Fibroblast of skin of left quadriceps (primary cell): ENCODE measurements around the gene FAM240A.

Experiments
- DNase-seq, 2 experiments: peaks; one replicate each; pipeline ENCODE4 v3.0.0-alpha.2; 2013; ENCODE audit warnings: low read depth in 2 of 2

Gene FAM240A

DNA sequence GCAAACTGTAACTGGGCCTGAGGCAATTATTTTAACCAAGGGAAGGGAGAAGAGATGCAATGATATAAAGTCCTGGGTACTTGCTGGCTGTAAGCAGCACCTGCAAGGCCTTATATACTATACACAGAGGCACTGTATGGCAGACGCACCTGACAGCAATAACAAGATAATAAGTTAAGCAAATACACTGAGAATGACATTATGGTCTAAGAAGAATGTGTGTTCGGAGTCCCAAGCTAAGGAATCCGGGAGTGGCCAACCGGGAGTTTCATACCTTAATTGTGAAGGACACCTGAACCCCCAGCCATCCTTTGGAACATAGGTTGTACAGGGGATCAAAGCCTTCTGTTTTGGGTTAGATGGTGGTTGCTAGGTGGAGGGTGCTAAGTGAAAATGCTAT, 13.7 kb downstream of the FAM240A start:
- no peak for DNase-seq

DNA sequence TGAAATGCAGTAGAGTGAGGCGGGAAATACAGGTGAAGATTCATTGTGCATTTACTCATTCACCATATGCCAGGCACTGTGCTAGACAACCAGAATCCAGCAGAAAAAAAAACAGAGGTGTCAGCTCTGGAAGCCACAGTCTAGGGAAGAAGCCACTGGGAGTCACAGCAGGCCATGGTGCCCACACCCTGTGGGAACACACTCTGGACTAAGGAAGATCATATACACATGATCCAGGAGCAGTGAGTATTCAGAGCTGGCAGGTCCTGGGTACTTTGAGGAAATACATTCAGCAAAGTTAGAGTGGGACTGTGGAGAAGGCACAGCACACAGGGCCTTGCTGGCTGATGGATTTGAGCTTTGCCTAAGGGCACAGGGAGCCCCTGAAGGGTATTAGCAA, 14.8 kb downstream of the FAM240A start:
- DNase-seq, result no peak

DNA sequence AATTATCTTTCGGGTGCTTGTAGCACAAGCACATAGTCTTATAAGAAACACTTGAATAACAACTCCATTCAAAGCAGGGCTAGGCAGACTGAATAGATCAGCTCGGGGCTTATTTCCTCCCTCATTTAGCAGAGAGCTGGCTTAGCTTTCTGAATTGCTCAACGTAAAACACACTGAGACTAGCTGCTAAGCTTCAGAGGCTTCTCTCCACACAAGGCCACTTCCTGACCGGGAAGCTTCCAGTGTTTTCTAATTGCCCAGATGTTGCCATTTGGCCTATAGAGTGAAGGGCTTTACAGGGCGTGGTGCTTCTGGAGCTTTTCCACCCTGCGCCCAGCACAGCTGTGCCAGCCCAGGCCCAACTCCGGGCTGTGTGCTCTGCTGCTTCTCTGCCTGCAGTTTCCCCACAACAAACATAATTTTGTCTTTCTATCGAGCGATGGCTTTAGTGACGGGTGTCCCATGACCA, 16.6 kb downstream of the FAM240A start:
- DNase-seq, result no peak

DNA sequence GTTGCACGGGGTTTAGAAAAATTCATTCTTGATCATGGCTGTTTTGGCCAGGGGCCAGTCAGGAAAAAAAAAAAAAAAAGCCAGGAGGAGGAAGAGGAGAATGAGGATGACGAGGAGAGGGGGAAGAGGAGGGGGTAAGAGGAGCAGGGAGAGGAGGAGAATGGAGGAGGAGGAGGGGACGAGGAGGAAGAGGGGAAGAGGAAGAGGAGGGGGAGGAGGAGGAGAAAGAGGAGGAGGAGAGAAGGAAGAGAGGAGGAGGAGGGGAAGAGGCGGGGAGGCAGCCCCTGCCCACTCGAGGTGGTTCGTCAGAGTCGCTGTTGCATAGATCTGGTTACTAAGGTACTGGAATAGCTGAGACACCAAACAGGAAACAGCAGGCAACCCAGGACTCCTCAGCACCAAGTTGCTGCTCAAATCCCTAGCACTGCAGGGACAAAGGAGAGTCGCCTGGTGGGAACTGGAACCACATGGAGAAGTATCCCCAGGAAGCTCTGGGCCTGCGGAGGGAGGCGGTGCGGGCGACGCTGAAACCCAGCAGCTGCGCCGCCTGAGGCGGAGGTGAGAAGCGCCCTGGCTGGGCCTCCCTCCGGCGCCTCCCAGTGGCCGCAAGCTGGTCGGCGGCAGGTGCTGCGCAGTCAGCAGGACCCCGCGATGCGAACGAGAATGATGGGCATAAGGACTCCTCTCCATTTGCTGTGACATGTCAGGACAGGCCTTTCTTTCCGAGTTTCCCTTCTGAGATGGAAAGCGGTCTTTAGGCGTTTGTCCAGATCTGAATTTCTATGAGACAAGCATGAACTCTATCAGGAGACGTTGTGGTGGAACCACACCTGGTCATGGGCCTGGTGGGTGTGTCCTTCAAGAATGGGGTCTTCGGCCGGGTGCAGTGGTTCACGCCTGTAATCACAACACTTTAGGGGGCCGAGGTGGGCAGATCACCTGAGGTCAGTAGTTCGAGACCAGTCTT, 17.5 kb downstream of the FAM240A start:
- DNase-seq, result peak; percentile 52 to 60

DNA sequence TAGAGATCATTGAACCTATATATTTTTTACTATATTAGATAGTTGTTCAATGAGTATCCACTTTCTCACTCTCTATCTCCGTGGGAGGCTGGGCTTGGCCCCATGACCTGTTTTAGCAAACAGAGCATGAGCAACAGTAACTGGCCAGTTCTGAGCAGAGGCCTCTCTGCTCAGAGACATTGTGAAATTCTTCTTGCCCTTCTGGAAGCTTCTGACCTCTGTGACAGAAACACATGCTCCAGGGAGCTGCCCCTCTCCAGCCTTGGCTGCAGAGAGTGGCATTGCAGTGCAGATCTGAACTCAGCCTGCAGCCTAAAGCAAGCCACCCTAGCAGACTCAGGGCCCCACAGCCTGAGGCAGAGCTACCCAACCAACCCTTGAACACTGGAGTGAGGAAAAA, 20.5 kb downstream of the FAM240A start:
- DNase-seq, result no peak

DNA sequence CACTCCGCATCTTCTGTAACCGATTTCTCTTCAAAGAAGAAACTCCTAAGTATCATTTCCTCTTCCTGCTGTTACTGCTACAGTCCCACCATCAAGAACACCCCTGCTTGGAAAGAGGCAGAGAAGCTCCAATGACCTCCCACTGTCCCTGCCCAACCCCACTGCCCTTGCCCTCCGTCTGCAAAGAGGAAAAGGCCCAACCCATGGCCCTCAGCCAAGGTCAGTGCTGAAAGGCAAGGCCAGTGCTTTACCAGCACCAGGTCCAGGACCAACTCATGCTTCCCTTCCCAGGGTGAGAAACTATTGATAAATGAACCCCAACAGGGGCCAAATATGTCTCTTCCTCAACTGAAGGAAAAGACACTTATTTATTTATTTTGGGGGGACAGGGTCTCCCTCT, 22.5 kb downstream of the FAM240A start:
- no peak for DNase-seq

DNA sequence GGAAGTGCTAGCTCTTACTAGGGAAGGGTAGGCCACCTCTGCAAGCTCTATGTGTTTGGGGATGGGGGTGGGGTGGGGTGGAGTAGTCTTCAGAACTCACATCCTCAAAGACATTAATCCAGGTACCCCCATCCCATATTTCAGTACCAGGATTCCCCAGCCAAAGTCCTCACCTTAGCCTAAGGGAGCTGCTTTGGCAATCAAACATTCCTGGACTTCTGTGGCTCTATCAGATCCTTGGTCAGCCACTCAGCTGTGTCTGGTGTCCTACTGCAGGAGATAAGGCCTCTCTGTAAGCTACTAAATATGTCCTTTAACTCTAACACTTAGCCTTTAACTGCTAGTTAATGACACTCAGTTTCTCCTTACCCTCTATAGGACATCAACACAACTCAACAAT, 26.9 kb downstream of the FAM240A start:
- DNase-seq, result no peak

DNA sequence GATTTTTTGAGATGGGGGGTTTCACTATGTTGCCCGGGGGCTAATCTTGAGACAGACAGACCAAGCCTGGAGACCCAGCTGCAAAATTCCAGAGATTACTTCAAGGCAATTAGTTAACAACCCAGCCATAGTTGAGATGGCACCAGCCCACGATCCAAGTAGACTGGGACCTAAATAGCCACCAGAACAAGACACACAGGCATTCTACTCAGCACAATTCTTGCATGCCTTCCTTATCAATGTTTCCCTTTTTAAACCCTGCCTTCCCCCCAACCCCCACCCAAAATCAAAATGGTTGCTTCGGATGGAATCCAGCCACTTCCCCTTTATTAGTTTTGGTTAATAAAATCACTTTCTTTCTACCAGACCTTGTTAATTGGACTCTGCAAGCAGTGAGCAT, 28.6 kb downstream of the FAM240A start:
- DNase-seq, result no peak

DNA sequence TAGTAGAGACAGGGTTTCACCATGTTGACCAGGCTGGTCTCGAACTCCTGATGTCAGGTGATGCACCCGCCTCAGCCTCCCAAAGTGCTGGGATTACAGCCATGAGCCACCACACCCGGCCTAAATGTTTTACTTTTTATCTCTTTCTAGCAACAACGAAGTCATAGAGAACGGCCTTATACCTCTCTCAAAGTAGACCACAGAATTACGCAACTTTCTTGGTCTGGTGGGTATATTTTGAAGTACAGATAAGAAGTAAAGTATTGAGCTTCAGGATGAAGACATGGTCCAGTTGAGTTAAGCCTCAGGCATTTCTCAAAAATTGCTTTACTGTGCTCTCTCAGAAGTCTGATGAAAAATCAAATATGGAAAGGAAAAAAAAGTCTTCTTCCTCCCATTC, 30.6 kb downstream of the FAM240A start:
- DNase-seq, result no peak

DNA sequence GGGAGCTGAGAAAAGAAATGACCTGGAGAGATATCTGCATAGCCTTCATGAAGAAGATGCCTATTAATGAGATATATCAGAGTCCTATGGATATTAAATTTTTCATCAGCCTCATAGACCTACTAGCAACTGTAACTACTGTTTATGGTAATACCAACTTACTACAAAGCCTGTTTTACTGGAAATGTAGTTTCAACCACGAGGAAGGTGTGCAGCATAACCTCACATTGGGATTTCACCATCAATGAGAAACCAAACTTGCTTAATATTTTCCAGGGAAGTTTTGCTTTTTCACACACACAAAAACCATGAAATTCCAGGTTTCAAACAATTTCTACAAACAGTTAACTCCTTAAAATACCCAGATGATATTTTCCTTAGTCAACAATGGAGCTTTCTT, 31.4 kb downstream of the FAM240A start:
- no peak for DNase-seq

DNA sequence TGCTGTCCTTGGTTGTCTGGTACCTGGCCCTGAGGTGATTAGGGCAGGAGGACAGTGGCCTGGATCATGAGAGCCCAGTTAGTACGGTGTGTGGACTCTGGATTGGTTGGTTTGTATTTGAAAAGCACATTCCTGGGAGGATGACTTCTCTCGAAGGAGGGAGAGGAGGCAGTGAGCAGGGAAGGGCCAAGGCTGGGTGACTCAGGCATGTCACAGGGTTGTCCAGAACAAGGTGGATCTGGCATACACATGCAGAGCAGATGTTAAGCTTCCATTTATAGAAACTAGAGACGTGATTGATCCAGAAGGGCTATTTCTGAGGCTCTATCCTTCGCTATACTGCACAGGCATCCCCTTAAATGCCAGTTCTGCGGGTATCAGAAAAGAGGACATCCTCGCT, 34.4 kb downstream of the FAM240A start:
- DNase-seq, result peak; percentile 19 to 32

DNA sequence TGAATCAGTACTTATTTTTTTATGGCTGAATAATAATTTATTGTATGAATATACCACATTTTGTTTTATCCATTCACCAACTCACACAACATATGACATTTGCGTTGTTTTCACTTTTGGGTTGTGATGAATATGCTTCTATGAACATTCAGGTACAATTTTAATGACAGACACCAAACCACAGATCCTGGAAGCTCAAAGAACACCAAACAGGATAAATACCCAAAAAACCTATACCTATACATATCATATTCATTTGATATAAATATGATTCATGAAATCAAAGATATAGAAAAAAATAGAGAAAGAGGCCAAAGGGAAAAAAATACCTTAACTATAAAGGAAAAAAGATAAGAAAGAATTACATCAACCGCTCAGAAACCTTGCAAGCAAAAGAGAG, 35.8 kb downstream of the FAM240A start:
- no peak for DNase-seq

DNA sequence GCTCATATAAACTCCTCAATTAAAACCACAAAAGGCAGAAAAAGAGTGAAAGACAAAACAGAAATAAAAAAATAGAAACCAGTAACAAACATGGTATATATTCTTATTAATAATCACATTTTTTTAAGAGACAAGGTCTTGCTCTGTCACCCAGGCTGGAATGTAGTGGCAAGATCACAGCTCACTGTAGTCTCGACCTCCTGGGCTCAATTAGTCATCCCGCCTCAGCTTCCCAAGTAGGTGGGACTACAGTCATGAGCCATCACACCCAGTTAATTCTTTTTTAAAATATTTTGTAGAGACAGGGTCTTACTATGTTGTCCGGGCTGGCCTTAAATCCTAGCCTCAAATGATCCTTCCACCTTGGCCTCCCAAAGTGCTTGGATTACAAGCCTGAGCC, 37.1 kb downstream of the FAM240A start:
- DNase-seq, result no peak

DNA sequence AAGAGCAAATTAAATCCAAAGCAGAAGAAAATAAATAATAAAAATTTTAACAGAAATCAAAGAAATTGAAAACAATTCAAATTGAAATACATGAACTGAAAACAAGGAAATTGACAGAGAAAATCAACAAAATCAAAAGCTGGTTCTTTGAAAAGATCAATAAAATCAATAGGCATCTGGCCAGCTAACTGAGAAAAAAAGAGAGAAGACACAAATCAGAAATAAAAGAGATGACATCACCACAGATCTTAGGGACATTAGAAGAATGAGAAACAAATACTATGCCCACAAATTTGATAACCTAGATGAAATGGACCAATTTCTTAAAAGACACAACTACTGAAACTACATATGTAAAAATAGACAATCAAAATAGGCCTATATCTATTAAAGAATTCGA, 38.8 kb downstream of the FAM240A start:
- DNase-seq, result no peak

DNA sequence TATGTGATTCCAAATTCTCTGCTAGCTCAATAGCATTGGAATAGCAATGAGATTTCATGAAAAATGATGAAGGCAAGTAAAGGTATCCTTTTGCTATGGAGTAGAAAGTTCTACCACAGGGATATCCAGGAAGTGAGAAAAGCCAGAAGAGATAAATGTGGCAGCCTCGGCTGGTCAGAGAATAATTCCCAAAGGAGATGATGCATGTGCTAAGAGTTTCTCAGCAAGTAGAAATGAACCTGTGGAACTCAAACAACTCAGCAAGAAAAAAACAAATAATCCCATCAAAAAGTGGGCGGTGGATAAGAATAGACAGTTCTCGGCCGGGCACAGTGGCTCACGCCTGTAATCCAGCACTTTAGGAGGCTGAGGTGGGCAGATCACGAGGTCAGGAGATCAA, 42.9 kb downstream of the FAM240A start:
- DNase-seq, result no peak

DNA sequence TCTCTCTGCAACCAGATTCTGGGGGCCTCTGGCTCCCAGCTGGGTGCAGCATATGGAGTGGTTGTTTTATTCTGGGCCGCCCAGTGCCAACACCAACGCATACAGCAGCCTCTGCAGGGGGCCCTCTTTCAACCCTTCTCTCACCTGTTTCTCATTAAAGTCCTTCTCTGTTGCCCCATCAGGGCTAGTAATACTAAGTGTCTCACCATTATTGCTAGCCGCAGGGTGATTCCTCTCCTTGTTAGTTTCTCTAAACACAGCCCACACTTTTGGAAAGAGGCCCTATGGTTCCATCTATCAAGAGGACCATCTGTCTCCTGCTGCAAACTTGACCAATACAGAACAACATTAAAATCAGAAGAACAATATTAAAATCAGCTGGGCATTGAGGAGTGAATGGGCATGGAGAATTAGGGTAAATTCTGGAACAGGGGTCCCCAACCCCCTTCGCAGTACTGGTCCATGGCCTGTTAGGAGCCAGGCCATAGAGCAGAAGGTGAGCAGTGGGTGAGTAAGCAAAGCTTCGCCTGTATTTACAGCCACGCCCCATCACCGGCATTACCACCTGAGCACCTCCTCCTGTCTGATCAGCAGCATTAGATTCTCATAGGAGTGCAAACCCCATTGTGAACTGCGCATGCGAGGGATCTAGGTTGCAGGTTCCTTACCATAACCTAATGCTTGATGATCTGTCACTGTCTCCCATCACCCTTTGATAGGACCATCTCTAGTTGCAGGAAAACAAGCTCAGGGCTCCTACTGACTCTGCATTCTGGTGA, 44.6 kb downstream of the FAM240A start:
- peak in 1 of 2 experiments; percentile 6 for DNase-seq

DNA sequence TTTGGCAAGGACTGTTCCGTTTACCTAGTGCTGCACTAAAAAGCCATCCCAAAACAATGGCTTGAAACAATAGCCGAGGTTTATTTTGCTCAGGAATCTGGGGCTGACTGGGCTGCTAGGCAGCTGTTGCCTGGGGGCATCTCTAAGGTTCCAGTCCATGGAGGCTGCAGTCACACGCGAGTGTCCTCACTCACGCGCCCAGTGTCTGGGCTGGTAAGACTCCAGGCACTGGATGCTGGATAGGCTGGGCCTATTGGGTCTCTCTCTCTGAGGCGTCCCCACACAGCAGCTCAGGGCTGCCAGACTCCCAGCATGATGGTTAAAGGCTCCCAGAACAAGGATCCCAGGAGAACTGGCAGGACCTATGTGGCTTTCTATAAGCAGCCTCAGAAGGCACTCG, 47.0 kb downstream of the FAM240A start:
- DNase-seq, result no peak

DNA sequence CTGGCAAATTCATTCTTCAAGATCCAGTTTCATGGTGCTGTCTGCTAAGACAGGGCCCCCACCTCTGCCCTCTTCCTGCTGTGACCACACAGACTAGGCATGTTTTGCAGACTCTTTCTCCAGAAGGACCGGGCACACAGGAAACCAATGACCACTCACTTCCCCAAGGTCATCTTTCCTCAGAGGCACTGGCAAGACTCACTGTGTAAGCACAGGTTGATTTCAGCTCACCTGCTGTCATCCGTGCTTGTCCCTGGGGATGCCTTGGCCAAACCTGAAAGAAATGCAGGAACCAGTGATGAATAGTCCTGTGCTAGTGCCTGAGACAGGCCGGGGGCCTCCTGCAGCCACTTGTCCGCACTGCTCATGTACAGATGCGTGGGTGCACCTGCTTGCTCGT, 47.7 kb downstream of the FAM240A start:
- no peak for DNase-seq

DNA sequence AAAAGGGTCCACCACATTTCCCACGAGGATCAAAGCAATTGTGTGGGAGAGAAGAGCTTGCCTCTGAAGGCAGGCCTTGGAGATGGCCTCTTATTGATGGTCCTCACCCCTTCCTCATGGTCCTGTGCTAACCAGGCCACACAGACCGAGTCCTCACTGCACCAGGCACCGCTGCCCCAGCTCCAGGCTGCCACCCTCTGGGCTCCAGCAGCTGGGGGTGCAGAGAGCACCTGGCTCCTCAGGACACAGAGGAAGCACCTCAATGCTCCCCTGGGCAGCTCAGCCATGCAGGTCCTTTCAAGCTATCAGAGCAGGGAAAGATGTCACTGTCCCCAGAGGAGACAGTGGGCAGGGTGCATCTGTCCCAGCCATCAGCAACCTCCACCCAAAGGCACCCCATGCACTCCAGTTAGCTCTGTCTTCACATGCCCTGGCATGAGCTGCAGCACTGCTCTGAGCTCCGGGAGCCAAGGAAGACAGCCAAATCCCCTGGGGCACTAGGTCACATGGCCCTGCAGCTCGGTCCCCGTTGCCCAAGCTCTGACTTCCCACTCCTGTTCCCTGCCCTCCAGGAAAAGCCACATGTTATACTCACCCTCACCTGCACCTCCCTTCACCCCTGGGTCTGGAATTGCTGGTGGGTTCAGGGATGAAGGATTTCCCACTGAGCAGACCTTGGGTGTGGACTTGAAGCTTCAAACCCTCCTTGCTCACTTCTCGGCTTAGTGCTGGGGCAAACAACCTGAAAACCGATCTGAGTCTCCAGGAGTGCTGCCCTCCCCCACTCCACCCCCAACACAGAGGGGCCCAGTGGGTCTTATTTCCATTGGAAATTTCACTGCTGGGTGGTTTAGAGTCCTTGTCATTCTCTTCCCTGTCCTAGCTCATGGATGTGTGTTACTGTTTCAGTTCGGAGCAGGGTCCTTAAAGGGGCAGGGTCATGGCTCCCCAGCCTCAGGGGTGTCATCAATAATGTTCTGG, 48.5 kb downstream of the FAM240A start:
- no peak for DNase-seq

DNA sequence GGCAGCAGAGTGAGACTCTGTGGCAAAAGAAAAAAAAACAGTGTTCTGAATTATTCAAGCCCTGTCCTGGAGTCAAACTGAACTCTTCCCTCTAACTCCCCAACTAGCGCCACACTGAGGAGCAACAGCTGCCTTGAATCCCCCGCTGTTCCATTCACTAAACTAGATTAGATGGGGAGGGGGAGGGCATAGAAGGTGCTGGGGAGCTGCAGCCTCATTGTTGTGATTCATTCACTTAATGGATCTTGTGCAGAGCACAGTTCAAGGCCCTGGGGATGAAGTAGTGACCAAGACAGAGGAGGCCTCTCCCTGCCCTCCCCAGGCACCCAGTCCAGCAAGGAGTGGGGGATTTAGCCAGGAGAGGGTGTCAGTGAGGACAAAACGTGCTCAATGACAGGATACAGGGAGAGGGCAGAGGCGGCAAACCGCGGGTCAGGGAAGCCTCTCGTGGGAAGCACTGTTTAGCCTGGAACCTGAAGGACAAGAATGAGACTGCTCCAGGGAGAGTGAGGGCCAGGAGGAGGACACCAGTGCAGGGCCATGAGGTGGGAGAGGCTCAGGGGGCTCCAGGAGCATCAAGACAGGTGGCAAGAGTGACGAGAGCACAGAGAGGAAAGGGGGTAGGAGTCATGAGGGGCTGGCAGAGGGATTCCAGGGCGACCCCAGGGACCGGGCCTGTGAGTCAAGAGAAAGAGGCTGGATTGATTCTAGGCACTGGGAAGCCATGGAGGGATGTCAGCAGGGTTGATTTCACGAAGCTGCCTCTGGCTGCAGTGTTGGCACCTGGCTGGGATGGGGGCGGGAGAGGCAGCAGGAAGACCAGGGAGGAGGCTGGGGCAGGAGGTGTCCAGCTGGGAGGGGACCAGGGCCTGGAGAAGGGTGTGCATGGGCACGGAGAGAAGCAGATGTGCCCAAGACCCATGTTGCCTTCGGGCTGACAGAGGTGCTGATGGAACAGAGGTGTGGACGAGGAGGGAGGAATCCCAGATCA, 49.7 kb downstream of the FAM240A start:
- DNase-seq, result no peak
